ENCODE data around the gene PHEX.

Gene PHEX

GRCh38 chrX:22032506-22032905, 381 bp downstream of the PHEX start:
- no peak for TF ChIP-seq CTCF (IDR thresholded peaks at IDR 0.05; ENCODE audit: insufficient read depth, low read length, poor library complexity, severe bottlenecking)
- H3K27me3 ChIP-seq (replicated peaks; ENCODE audit: control insufficient read depth, insufficient read depth, low read length) = no peaks in the 10 kb centered on the region
- H3K36me3 ChIP-seq (ENCODE audit: control insufficient read depth, insufficient read depth, low read length) = no peaks in the 10 kb centered on the region
- no peak overlapping the region for H3K4me3 ChIP-seq (replicated peaks; ENCODE audit: low read depth, low read length)
- DNase-seq (ENCODE audit: extremely low read depth, insufficient read length) = no peak

GRCh38 chrX:22033818-22034217, 1.7 kb downstream of the PHEX start:
- H3K4me3 ChIP-seq (replicated peaks; ENCODE audit: low read depth, low read length) = no peak overlapping the region
- no peaks in the 10 kb centered on the region for H3K36me3 ChIP-seq (ENCODE audit: control insufficient read depth, insufficient read depth, low read length)
- no peak for TF ChIP-seq CTCF (IDR thresholded peaks at IDR 0.05; ENCODE audit: insufficient read depth, low read length, poor library complexity, severe bottlenecking)
- no peak for DNase-seq (ENCODE audit: extremely low read depth, insufficient read length)
- H3K27me3 ChIP-seq (replicated peaks; ENCODE audit: control insufficient read depth, insufficient read depth, low read length) = no peaks in the 10 kb centered on the region

- DNase-seq (ENCODE audit: extremely low read depth, insufficient read length) = no peak
- no peak for TF ChIP-seq CTCF (IDR thresholded peaks at IDR 0.05; ENCODE audit: insufficient read depth, low read length, poor library complexity, severe bottlenecking)
- H3K27me3 ChIP-seq (replicated peaks; ENCODE audit: control insufficient read depth, insufficient read depth, low read length) = no peaks in the 10 kb centered on the region
- H3K4me3 ChIP-seq (replicated peaks; ENCODE audit: low read depth, low read length) = no peak overlapping the region
- no peaks in the 10 kb centered on the region for H3K36me3 ChIP-seq (ENCODE audit: control insufficient read depth, insufficient read depth, low read length)
These were observed 3.1 kb downstream of the PHEX start for GRCh38 chrX:22035236-22035635.

GRCh38 chrX:22037225-22037624, 5.1 kb downstream of the PHEX start:
- Histone ChIP-seq H3K36me3 (ENCODE audit: control insufficient read depth, insufficient read depth, low read length) (no peaks in the 10 kb centered on the region), H3K4me3 (replicated peaks; ENCODE audit: low read depth, low read length) (no peak overlapping the region), H3K27me3 (replicated peaks; ENCODE audit: control insufficient read depth, insufficient read depth, low read length) (no peaks in the 10 kb centered on the region)
- no peak for TF ChIP-seq CTCF (IDR thresholded peaks at IDR 0.05; ENCODE audit: insufficient read depth, low read length, poor library complexity, severe bottlenecking)
- DNase-seq (ENCODE audit: extremely low read depth, insufficient read length) = no peak

- TF ChIP-seq CTCF (IDR thresholded peaks at IDR 0.05; ENCODE audit: insufficient read depth, low read length, poor library complexity, severe bottlenecking) = no peak
- Histone ChIP-seq H3K27me3 (replicated peaks; ENCODE audit: control insufficient read depth, insufficient read depth, low read length) (no peaks in the 10 kb centered on the region), H3K36me3 (ENCODE audit: control insufficient read depth, insufficient read depth, low read length) (no peaks in the 10 kb centered on the region), H3K4me3 (replicated peaks; ENCODE audit: low read depth, low read length) (no peak overlapping the region)
- no peak for DNase-seq (ENCODE audit: extremely low read depth, insufficient read length)
These were observed 5.9 kb downstream of the PHEX start for GRCh38 chrX:22037911-22038537.

GRCh38 chrX:22039541-22039940, 7.4 kb downstream of the PHEX start:
- H3K4me3 ChIP-seq (replicated peaks; ENCODE audit: low read depth, low read length) = no peak overlapping the region
- no peak for DNase-seq (ENCODE audit: extremely low read depth, insufficient read length)
- no peak for TF ChIP-seq CTCF (IDR thresholded peaks at IDR 0.05; ENCODE audit: insufficient read depth, low read length, poor library complexity, severe bottlenecking)
- no peaks in the 10 kb centered on the region for H3K27me3 ChIP-seq (replicated peaks; ENCODE audit: control insufficient read depth, insufficient read depth, low read length)
- no peaks in the 10 kb centered on the region for H3K36me3 ChIP-seq (ENCODE audit: control insufficient read depth, insufficient read depth, low read length)
